Breast epithelium (tissue), 4 donors: Measurements from ENCODE around the gene GARS1. TPM values are rescaled to one million over a fixed set of nuclear protein-coding genes. Genes with fewer than 3 reads are reported as not detected.

Source experiments
- DNase-seq, 2 donors: peaks; one replicate each; pipeline ENCODE4 v3.0.0-alpha.2; 2019; ENCODE audit warnings: low spot score in 2 of 2
- H3K27ac ChIP-seq, 2 donors: fragments of 200-600 bp; sonication (generic) in 1 of 2; one replicate each; pipeline ENCODE4 v1.5.1; 2016 to 2019; ENCODE audit warnings: mild to moderate bottlenecking in 1 of 2
- H3K27me3 ChIP-seq, 2 donors: fragments of 200-600 bp; sonication (generic) in 1 of 2; one replicate each; pipeline versions ENCODE4 v1.5.1 to v1.6.0; 2017 to 2019; ENCODE audit warnings: control low read depth in 1 of 2, mild to moderate bottlenecking in 1 of 2
- H3K36me3 ChIP-seq: fragments of 200-600 bp; one replicate; pipeline ENCODE4 v1.5.1; 2019
- H3K4me1 ChIP-seq, 2 donors: fragments of 200-600 bp; sonication (generic); one replicate each; pipeline ENCODE4 v1.5.1; 2016 to 2019; ENCODE audit warnings: control low read depth in 1 of 2
- H3K4me3 ChIP-seq, 3 donors: fragments of 200-600 bp; sonication (generic); 1 replicate in 2 of 3; 2 replicates in 1 of 3; pipeline ENCODE4 v1.5.1; 2016 to 2019; ENCODE audit warnings: mild to moderate bottlenecking in 3 of 3, moderate library complexity in 2 of 3
- H3K9me3 ChIP-seq, 2 donors: fragments of 200-600 bp; sonication (generic) in 1 of 2; one replicate each; pipeline ENCODE4 v1.5.1; 2016 to 2019; ENCODE audit warnings: control low read depth in 1 of 2
- POLR2A ChIP-seq: fragments of 450-650 bp; IDR thresholded peaks from one replicate; pipeline ENCODE4 v1.6.1; 2016; ENCODE audit warnings: antibody characterized with exemption, mild to moderate bottlenecking, moderate library complexity
- POLR2AphosphoS5 ChIP-seq, 3 donors: sonication (generic); formaldehyde crosslinking; IDR thresholded peaks; one replicate each; pipeline ENCODE4 v1.6.1; 2017; ENCODE audit warnings: antibody characterized with exemption in 3 of 3
- intact Hi-C: fragments of 100-400 bp; cut with DNase I; formaldehyde crosslinking; loops from one replicate; pipeline ENCODE4 v1.15.1; 2023; ENCODE audit warnings: low total_unique reads
- total RNA-seq, 3 donors: library from RNA; depleted of rRNA; stranded (reverse); fragments of >200 nt; gene quantifications; one replicate each; pipeline ENCODE4 v1.1.0, GENCODE V29; 2016
- TF ChIP-seq, protein P1 (sequence below), 3 donors: fragments of 450-650 bp; IDR thresholded peaks; one replicate each; pipeline ENCODE4 v1.5.1; 2016 to 2017; ENCODE audit warnings: antibody characterized with exemption in 3 of 3, mild to moderate bottlenecking in 3 of 3, moderate library complexity in 3 of 3

GARS1 gene
- total RNA-seq, 3 donors from 2014 or later = 50.9 to 66.9 (median 56.8) TPM

DNA sequence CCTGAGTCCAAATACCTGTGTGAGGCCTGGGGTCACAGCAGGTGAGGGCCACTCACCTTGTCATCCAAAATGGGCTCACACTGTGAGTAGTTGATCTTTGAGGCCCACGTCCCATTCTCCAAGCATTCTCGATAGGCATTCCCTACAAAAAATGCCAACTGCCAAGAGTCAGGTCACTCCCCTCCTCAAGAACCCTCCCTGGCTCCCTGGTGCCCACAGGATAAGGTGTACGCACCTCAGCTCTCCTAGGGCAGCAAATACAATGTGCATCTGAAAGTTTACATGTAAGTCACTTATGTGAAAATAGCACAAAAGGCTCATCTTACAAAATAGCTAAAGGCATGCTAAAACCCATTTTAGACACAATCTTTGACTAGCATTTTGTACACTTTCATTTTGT, 72.5 kb downstream of the GARS1 start:
- no peaks in the 10 kb centered on the region for H3K36me3 ChIP-seq
- intact Hi-C loops = no loop called here

DNA sequence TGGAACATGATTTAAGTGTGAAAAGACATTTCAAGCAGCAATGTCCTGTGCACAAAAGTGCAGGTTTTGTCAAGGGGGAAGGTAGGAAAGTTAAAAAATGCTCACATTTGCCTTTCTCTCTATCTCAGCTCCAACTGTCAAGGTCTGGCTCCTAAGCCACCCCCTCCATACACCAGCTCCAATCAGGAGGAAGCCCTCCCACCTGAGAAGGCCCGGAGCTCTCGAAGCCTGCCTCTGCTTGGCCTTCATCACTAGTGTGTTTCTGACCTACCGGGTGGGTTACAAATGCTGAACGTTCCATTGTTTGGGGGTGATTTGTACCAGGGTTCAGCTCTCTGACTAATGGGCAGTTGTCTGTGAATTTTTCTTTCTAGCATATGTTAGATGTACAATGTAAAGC, 73.4 kb downstream of the GARS1 start:
- intact Hi-C loops = no loop called here
- DNase-seq = no peak
- no peak for TF ChIP-seq POLR2A
- TF ChIP-seq, protein P1, sequence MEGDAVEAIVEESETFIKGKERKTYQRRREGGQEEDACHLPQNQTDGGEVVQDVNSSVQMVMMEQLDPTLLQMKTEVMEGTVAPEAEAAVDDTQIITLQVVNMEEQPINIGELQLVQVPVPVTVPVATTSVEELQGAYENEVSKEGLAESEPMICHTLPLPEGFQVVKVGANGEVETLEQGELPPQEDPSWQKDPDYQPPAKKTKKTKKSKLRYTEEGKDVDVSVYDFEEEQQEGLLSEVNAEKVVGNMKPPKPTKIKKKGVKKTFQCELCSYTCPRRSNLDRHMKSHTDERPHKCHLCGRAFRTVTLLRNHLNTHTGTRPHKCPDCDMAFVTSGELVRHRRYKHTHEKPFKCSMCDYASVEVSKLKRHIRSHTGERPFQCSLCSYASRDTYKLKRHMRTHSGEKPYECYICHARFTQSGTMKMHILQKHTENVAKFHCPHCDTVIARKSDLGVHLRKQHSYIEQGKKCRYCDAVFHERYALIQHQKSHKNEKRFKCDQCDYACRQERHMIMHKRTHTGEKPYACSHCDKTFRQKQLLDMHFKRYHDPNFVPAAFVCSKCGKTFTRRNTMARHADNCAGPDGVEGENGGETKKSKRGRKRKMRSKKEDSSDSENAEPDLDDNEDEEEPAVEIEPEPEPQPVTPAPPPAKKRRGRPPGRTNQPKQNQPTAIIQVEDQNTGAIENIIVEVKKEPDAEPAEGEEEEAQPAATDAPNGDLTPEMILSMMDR (IDR thresholded peaks at IDR 0.05) = no peak
- TF ChIP-seq POLR2AphosphoS5 (IDR thresholded peaks at IDR 0.05) = no peak

More for the DNA sequence above, 72.5 kb downstream of the GARS1 start:
- no peak overlapping the region for H3K27ac ChIP-seq
- no peak overlapping the region for H3K4me3 ChIP-seq
- TF ChIP-seq, protein P1 (IDR thresholded peaks at IDR 0.05) = no peak
- TF ChIP-seq POLR2A (no peak), POLR2AphosphoS5 (IDR thresholded peaks at IDR 0.05) (no peak)
- no peak for DNase-seq
- no peaks in the 10 kb centered on the region for H3K9me3 ChIP-seq
- H3K4me1 ChIP-seq = no peaks in the 10 kb centered on the region
- H3K27me3 ChIP-seq = no peaks in the 10 kb centered on the region

DNA sequence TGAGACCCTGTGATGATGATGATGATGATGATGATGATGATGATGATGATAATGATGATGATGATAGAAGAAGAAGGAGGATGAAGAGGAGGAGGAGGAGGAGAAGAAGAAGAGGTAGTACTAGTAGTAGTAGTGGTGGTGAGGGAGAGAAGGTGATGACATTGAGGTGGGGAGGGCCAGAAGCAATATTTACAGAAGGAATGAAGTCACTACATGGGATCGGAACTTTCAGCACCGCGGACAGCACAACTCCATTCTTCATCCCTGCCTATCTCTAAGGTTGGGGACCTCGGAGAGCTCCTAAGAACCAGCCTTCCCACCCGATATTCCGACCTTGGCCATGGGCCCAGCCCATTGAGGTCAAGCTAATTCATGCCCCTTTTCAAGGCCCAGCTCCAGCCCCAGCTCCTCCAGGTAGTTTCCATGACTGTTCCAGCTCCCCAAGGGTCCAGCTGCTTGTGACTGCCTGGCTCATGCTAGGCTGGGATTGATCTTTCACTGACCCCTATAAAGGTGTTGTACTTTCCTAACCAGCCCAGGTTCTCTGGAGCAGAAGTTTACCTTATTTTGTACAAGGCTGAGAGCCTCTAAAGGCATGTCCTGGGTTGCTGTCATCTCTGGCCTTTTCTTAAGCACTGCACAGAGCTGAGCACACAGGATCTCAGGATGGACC, 77.3 kb downstream of the GARS1 start:
- H3K27ac ChIP-seq = no peak overlapping the region
- no peak for TF ChIP-seq POLR2AphosphoS5 (IDR thresholded peaks at IDR 0.05)
- TF ChIP-seq POLR2A = no peak
- TF ChIP-seq, protein P1 (IDR thresholded peaks at IDR 0.05) = no peak
- H3K27me3 ChIP-seq = no peaks in the 10 kb centered on the region
- no peaks in the 10 kb centered on the region for H3K9me3 ChIP-seq
- H3K36me3 ChIP-seq = no peaks in the 10 kb centered on the region
- DNase-seq = no peak
- H3K4me3 ChIP-seq = no peak overlapping the region
- H3K4me1 ChIP-seq = no peaks in the 10 kb centered on the region
- intact Hi-C loops = no loop called here

More for the DNA sequence above, 73.4 kb downstream of the GARS1 start:
- Histone ChIP-seq H3K27ac (no peak overlapping the region), H3K9me3 (no peaks in the 10 kb centered on the region), H3K4me1 (no peaks in the 10 kb centered on the region), H3K4me3 (no peak overlapping the region), H3K27me3 (no peaks in the 10 kb centered on the region), H3K36me3 (no peaks in the 10 kb centered on the region)

DNA sequence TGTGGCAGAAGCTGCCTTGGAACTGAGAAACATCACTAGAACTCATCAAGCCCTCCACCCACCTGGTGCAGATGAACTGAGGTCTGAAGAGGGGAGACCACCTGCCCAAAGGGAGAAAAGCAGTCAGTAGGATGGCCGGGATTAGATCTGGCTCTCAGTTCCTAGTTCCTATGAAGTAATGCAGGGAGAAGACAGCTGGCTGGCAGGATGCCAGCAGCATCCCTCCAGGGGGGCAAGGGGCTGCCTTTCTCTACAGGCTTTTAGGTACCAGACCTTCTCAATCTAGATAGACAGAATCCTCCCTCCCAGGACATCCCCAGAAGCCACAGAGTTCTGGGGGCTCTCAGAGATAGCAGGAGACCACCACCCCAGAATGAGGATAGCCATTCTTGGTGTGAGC, 79.7 kb downstream of the GARS1 start:
- H3K27me3 ChIP-seq = no peaks in the 10 kb centered on the region
- intact Hi-C loops = no loop called here
- no peaks in the 10 kb centered on the region for H3K36me3 ChIP-seq
- DNase-seq = no peak
- no peak for TF ChIP-seq POLR2AphosphoS5 (IDR thresholded peaks at IDR 0.05)
- TF ChIP-seq, protein P1 (IDR thresholded peaks at IDR 0.05) = no peak
- no peak for TF ChIP-seq POLR2A
- H3K4me3 ChIP-seq = no peak overlapping the region
- no peaks in the 10 kb centered on the region for H3K9me3 ChIP-seq
- H3K27ac ChIP-seq = no peak overlapping the region
- no peaks in the 10 kb centered on the region for H3K4me1 ChIP-seq

DNA sequence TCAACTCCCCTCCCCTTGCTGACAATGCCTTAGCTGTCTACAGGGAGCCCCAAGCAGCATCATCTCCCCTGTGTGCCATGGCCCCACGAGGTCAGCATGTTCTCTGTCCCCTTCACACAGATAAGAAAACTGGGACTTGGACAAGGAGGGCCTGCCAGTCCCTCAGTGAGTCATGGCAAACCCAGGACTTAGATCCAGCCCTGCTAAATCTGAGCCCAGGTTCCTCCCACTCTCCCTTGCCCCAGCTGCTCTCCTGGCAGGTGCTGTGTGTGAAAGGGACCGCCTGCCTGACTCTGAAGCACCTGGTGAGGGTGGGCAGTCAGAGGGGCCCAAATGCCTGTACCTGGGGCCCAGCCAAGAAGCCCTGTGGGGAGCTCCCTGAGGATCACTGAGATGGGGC, 80.2 kb downstream of the GARS1 start:
- Histone ChIP-seq H3K4me3 (no peak overlapping the region), H3K9me3 (no peaks in the 10 kb centered on the region), H3K27me3 (peaks cover 0 to under 1% of the 10 kb centered on the region in 2 donors), H3K36me3 (no peaks in the 10 kb centered on the region), H3K4me1 (no peaks in the 10 kb centered on the region), H3K27ac (no peak overlapping the region)
- DNase-seq = no peak
- intact Hi-C loops = no loop called here
- TF ChIP-seq, protein P1 (IDR thresholded peaks at IDR 0.05) = no peak
- no peak for TF ChIP-seq POLR2A
- TF ChIP-seq POLR2AphosphoS5 (IDR thresholded peaks at IDR 0.05) = no peak
